Measurements from ENCODE around the gene MAPK8IP2. TPM values are rescaled to one million over a fixed set of nuclear protein-coding genes. Genes with fewer than 3 reads are reported as not detected.

Gene MAPK8IP2
- total RNA-seq, 4 donors from 2014 or later: 1.3 to 2.9 (median 1.7) TPM

Other genes starting within 250 kb of the MAPK8IP2 start
- gene SBF1, start 125.8 kb upstream of the MAPK8IP2 start, total RNA-seq: 10 to 100 TPM; 38.3 to 92.0 (median 63.4) TPM
- 1 to 10 TPM in 2 of 4 donors, under 1 TPM in 2; under 0.01 to 1.9 (median 0.89) TPM for gene ADM2, start 119.2 kb upstream of the MAPK8IP2 start, total RNA-seq
- not detected for gene MIOX, start 113.9 kb upstream of the MAPK8IP2 start, total RNA-seq
- gene LMF2, start 93.1 kb upstream of the MAPK8IP2 start, total RNA-seq: 10 to 100 TPM; 35.4 to 65.0 (median 46.2) TPM
- gene NCAPH2, start 92.6 kb upstream of the MAPK8IP2 start, total RNA-seq: 10 to 100 TPM; 30.2 to 42.6 (median 38.5) TPM
- gene SCO2, start 75.2 kb upstream of the MAPK8IP2 start, total RNA-seq: 10 to 100 TPM in 1 of 4 donors, 1 to 10 TPM in 3; 5.1 to 14.9 (median 6.7) TPM
- gene TYMP, start 70.8 kb upstream of the MAPK8IP2 start, total RNA-seq: 100 to 1,000 TPM in 2 of 4 donors, 10 to 100 TPM in 2; 86.0 to 281 (median 137) TPM
- under 1 TPM; 0.26 to 0.53 (median 0.40) TPM for gene KLHDC7B, start 54.9 kb upstream of the MAPK8IP2 start, total RNA-seq
- 1 to 10 TPM in 1 of 4 donors, not detected in 3; 1.8 TPM for gene SYCE3, start 37.9 kb upstream of the MAPK8IP2 start, total RNA-seq
- 10 to 100 TPM in 1 of 4 donors, 1 to 10 TPM in 3; 3.5 to 17.6 (median 8.2) TPM for gene CPT1B, start 22.4 kb upstream of the MAPK8IP2 start, total RNA-seq
- 10 to 100 TPM; 16.7 to 51.2 (median 35.4) TPM for gene CHKB, start 17.9 kb upstream of the MAPK8IP2 start, total RNA-seq
- gene ARSA, start 27.4 kb downstream of the MAPK8IP2 start, total RNA-seq: 10 to 100 TPM; 18.7 to 47.0 (median 28.6) TPM
- gene SHANK3, start 72.0 kb downstream of the MAPK8IP2 start, total RNA-seq: 1 to 10 TPM; 3.7 to 5.9 (median 4.5) TPM
- not detected for gene ACR, start 137.4 kb downstream of the MAPK8IP2 start, total RNA-seq
- gene RABL2B, start 182.8 kb downstream of the MAPK8IP2 start, total RNA-seq: 10 to 100 TPM in 2 of 4 donors, 1 to 10 TPM in 2; 8.0 to 15.1 (median 10.7) TPM

All from esophagus squamous epithelium (tissue), 4 donors.